Natural killer cell (primary cell): ENCODE measurements around the gene PSMC4. TPM values are rescaled to one million over a fixed set of nuclear protein-coding genes. Genes with fewer than 3 reads are reported as not detected.
A peak's percentile ranks its signal among the peaks of the same experiment; 100 is the strongest.

Source experiments
- ATAC-seq, 3 donors: fragments of 150-1000 bp in 2 of 3; fragments of 200-7000 bp in 1 of 3; cut with Tn5 transposase; 1 replicate in 1 of 3; 2 replicates in 2 of 3; pipeline ENCODE4 v1.10.0; 2021; ENCODE audit warnings: mild to moderate bottlenecking in 2 of 3, moderate library complexity in 2 of 3
- DNase-seq, 2 donors: peaks; one replicate each; pipeline versions ENCODE4 v3.0.0 to v3.0.0-alpha.2; 2013 to 2021; ENCODE audit warnings: mixed read lengths in 1 of 2
- H3K27ac ChIP-seq: one replicate; pipeline ENCODE4 v1.5.1; 2013; ENCODE audit warnings: mild to moderate bottlenecking, low read length
- H3K27me3 ChIP-seq: one replicate; pipeline ENCODE4 v1.6.1; 2013; ENCODE audit warnings: low read length; ENCODE audit not compliant: control insufficient read depth, insufficient read depth
- H3K36me3 ChIP-seq: one replicate; pipeline ENCODE4 v1.6.1; 2013; ENCODE audit warnings: low read length; ENCODE audit not compliant: control insufficient read depth, insufficient read depth
- H3K4me1 ChIP-seq: one replicate; pipeline ENCODE4 v1.6.1; 2013; ENCODE audit warnings: low read length; ENCODE audit not compliant: control insufficient read depth, insufficient read depth
- H3K4me3 ChIP-seq: one replicate; pipeline ENCODE4 v1.5.1; 2013; ENCODE audit warnings: low read length
- H3K9me3 ChIP-seq: one replicate; pipeline ENCODE4 v1.6.1; 2013; ENCODE audit warnings: low read length; ENCODE audit not compliant: control insufficient read depth, insufficient read depth
- H3K27ac Mint-ChIP-seq, 2 donors: one replicate each; pipeline ENCODE4 v1.8.0; 2022; ENCODE audit warnings: mild to moderate bottlenecking in 2 of 2, mixed read lengths in 2 of 2, moderate library complexity in 1 of 2
- H3K27me3 Mint-ChIP-seq, 2 donors: one replicate each; pipeline ENCODE4 v1.8.0; 2022; ENCODE audit warnings: low read depth in 2 of 2, mixed read lengths in 2 of 2
- H3K36me3 Mint-ChIP-seq: one replicate; pipeline ENCODE4 v1.8.0; 2022; ENCODE audit warnings: mixed read lengths
- H3K4me1 Mint-ChIP-seq, 2 donors: one replicate each; pipeline ENCODE4 v1.8.0; 2022; ENCODE audit warnings: mixed read lengths in 2 of 2
- H3K4me3 Mint-ChIP-seq: one replicate; pipeline ENCODE4 v1.8.0; 2022; ENCODE audit warnings: mild to moderate bottlenecking, moderate library complexity, mixed read lengths
- H3K9me3 Mint-ChIP-seq, 2 donors: one replicate each; pipeline ENCODE4 v1.8.0; 2022; ENCODE audit warnings: mixed read lengths in 2 of 2
- CTCF ChIP-seq: fragments of 200-600 bp; IDR thresholded peaks from one replicate; pipeline ENCODE4 v1.8.0; 2022; ENCODE audit warnings: antibody characterized with exemption
- WGBS: methylation state at CpG from one replicate; pipeline ENCODE4 v1.1.7; 2013; ENCODE audit warnings: missing lambda C conversion rate; ENCODE audit not compliant: insufficient coverage; 5-methylcytosine and 5-hydroxymethylcytosine counted together
- intact Hi-C: fragments of 100-400 bp; cut with micrococcal nuclease; formaldehyde crosslinking; loops from one replicate; pipeline ENCODE4 v1.14.2; 2022
- total RNA-seq, 4 donors: library from RNA; stranded (reverse); fragments of 120-200 nt in 1 of 4; gene quantifications; one replicate each; pipeline versions ENCODE4 v1.2.3 to v1.2.4, GENCODE V29; 2013 to 2022

PSMC4 gene
- total RNA-seq, 3 donors from 2014 or later (not counting 1 experiment from before 2014, with no cell fraction given) = 84.9 to 116 (median 101) TPM

- peak overlapping the region in 1 of 2 donors; percentile 17 for H3K27ac Mint-ChIP-seq
Measured at GRCh38 chr19:39924952-39925351, 46.0 kb upstream of the PSMC4 start.

GRCh38 chr19:39926170-39926760 lies 44.7 kb upstream of the PSMC4 start:
- 89% methylated on average over 6 of the region's 8 CpGs for WGBS
- no peak for DNase-seq
- Histone ChIP-seq H3K36me3 (no peaks in the 10 kb centered on the region), H3K27ac (no peak overlapping the region), H3K4me3 (no peak overlapping the region), H3K27me3 (no peaks in the 10 kb centered on the region), H3K9me3 (no peaks in the 10 kb centered on the region), H3K4me1 (no peaks in the 10 kb centered on the region)
- Mint-ChIP-seq H3K4me3 (no peak overlapping the region), H3K4me1 (peaks cover 0 to 6% of the 10 kb centered on the region in 2 donors), H3K36me3 (no peaks in the 10 kb centered on the region), H3K27ac (no peak overlapping the region), H3K27me3 (no peaks in the 10 kb centered on the region), H3K9me3 (no peaks in the 10 kb centered on the region)
- no peak for ATAC-seq
- TF ChIP-seq CTCF = no peak
- intact Hi-C loops = no loop called here

More at GRCh38 chr19:39924952-39925351, 46.0 kb upstream of the PSMC4 start:
- ATAC-seq (no peak), DNase-seq (no peak)
- no peaks in the 10 kb centered on the region for H3K9me3 ChIP-seq
- H3K4me1 ChIP-seq = no peaks in the 10 kb centered on the region
- H3K27me3 Mint-ChIP-seq = no peaks in the 10 kb centered on the region
- no peak overlapping the region for H3K4me3 Mint-ChIP-seq
- no peak overlapping the region for H3K27ac ChIP-seq
- no peak overlapping the region for H3K4me3 ChIP-seq
- no peaks in the 10 kb centered on the region for H3K36me3 ChIP-seq
- no peaks in the 10 kb centered on the region for H3K27me3 ChIP-seq
- intact Hi-C loops = no loop called here
- WGBS = 80% methylated on average over 5 of the region's 5 CpGs
- H3K9me3 Mint-ChIP-seq = no peaks in the 10 kb centered on the region
- TF ChIP-seq CTCF = no peak
- H3K36me3 Mint-ChIP-seq = no peaks in the 10 kb centered on the region
- H3K4me1 Mint-ChIP-seq = peaks cover 0 to 6% of the 10 kb centered on the region in 2 donors

- H3K4me1 Mint-ChIP-seq = peaks cover 0 to 6% of the 10 kb centered on the region in 2 donors
- no peak for TF ChIP-seq CTCF
- H3K4me3 Mint-ChIP-seq = no peak overlapping the region
- no peak overlapping the region for H3K27ac Mint-ChIP-seq
- H3K27me3 Mint-ChIP-seq = no peaks in the 10 kb centered on the region
- H3K36me3 Mint-ChIP-seq = no peaks in the 10 kb centered on the region
- Histone ChIP-seq H3K4me3 (no peak overlapping the region), H3K27me3 (no peaks in the 10 kb centered on the region), H3K36me3 (no peaks in the 10 kb centered on the region), H3K4me1 (no peaks in the 10 kb centered on the region), H3K27ac (no peak overlapping the region), H3K9me3 (no peaks in the 10 kb centered on the region)
- intact Hi-C loops = no loop called here
- 95% methylated on average over 11 of the region's 11 CpGs for WGBS
- ATAC-seq (no peak), DNase-seq (no peak)
- no peaks in the 10 kb centered on the region for H3K9me3 Mint-ChIP-seq
Measured at GRCh38 chr19:39927076-39927475, 43.9 kb upstream of the PSMC4 start.
